HT1080 (cell line): ENCODE data around the gene EPB41L4B. TPM values are rescaled to one million over a fixed set of nuclear protein-coding genes. Genes with fewer than 3 reads are reported as not detected.
"Not testable (repeated sequence)": the region's sequence is repeated elsewhere in the genome, so short reads cannot be mapped to it uniquely, and the experiment has no call there.

ENCODE experiments used
- DNase-seq: peaks from one replicate; pipeline ENCODE4 v3.0.0-alpha.2; 2015; ENCODE audit warnings: low read depth
- total RNA-seq: library from RNA; depleted of rRNA; stranded (reverse); fragments of >200 nt; shearing (Covaris generic); gene quantifications from 2 replicates; pipeline ENCODE4 v1.2.3, GENCODE V29; 2014

Gene EPB41L4B
- total RNA-seq, 1 experiment from 2014 or later: 3.3 TPM

DNA sequence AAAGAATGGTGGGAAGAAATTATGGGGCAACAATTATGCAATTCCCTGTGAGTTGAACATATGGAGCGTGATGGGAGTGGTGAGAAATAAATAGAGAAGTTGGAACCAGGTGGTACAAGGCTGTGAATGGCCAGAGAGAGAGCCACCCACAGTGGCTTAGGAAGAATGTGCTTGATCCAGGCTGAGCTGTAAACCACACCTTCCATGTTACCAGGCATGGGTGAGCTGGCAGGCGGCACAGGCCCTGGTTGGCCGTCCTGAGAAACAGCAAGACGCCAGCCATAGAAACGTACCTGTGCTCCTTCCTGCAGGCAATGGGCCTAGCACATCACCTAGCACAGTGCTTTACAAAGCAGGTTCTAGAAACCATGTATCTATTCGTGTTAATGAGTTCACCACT lies 74.3 kb downstream of the EPB41L4B start:
- DNase-seq: no peak

GRCh38 chr9:109245310-109245897 lies 75.5 kb downstream of the EPB41L4B start:
- peak; percentile 47 for DNase-seq

DNA sequence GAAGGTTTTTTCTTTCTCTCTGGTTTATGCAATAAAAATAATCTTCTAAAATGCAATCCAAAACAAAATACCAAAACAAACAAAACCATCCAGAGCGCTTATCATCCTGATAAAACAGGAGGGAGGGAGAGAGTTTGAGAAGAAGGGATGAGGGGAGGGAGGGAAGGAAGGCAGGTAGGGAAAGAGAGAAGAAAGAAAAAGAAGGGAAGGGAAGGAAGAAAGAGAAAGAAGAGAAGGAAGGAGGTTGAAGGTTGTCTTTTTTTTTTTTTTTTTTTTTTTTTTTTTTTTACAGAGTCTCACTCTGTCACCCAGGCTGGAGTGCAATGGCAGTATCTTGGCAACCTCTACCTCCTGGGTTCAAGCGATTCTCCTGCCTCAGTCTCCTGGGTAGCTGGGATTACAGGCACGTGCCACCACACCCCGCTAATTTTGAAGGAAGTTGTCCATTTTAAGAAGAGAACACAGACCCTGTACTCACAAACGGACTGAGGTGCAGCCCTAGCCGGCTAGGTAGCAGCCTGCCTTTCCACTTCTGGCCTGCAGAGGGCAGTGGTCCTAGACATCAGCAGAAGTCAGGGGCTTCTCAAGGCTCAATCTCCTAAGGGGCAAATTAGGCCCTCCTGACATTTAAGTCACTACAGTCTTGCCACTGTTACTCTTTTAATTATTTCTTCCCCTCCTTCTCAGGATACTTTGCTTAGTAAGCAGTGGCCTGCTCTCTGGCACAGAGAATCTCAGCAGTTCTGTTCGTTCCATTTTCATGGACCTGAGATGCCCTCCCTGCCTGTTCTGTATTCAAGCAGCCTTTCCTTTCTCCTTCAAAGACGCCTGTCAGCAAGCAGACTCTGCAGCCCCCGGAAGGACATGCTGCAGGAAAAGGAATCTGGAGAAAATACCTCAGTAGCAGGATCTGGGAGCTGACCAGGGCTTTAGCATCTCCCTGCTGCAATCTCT lies 76.4 kb downstream of the EPB41L4B start:
- peak; percentile 60 for DNase-seq

GRCh38 chr9:109242741-109243140 lies 78.1 kb downstream of the EPB41L4B start:
- no peak for DNase-seq

DNA sequence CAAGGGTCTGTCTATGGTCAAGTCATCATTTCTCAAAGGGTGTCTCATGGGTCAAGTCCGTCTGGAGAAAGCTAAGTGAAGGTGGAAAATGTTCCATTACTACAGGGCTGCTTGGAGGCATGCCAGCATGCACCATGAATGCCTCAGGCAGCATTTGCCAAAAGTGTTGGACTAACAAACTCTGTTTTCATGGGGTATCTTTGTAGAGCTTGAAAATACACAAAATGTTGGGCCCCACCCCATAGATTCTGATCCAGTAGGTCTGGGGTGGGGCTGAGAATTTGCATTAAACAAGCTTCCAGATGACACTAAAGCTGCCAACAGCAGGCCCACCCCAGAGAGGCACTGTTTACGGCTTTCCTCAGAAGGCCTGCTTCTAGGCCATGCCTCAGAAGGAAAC lies 78.8 kb downstream of the EPB41L4B start:
- DNase-seq: no peak

- no peak for DNase-seq
Measured at GRCh38 chr9:109241207-109241606, 79.7 kb downstream of the EPB41L4B start.

- no peak for DNase-seq
Measured at GRCh38 chr9:109239240-109239639, 81.6 kb downstream of the EPB41L4B start.

- peak; percentile 51 for DNase-seq
Measured at GRCh38 chr9:109238655-109239054, 82.2 kb downstream of the EPB41L4B start.

DNA sequence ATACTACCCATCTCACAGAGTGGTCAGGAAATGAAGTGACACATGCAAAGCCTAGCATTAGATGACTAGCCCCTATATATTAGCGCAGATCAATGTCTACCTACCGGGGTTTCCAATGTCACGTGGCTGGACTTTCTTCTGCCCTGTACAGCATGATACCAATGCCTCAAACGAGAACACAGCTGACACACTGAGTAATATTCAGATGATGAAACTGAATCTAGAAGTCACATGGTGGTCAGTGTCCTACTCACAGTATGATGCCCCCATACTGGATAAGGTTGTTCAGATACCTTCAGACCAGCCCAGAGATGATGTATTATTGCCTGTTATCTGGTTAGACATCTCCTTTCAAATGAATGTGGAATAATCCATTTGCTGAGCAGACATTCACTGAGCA lies 82.7 kb downstream of the EPB41L4B start:
- DNase-seq: no peak

DNA sequence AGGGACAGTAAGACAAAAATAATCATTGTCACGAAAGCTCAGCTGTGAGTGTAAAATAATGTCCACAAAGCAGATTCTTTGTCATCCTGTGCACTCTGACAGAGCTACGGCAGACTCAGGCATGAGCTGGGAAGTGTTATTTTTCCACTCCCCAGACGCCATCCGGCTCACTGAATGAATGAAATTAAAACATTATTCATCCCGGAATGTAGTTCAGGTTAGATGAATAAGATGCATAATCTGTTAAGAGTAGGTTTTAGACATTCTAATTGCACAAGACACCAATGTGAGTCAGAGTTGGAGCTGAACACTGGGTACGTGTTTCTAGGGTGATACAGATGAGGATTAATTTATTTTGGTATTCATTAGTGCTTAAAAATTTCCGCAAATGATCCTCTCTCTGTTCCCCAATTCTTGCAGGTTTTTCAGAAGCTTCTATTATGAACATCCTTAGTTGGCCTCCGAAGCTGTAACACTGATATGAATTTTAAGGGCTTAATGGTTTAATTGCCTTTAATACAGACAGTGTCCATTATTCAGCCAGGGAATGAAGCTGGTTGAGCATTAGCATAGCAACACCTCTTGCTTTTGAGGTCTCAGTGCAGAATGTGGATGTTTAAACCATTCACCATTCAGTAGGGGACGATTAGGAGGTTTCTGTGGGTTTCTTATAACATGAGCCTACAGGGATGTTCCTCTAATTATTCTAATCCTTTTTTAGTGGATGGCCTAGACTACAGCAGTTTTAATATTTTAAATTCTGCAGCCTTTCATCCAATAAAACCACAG lies 88.2 kb downstream of the EPB41L4B start:
- peak; percentile 82 for DNase-seq

- DNase-seq: no peak
Measured at GRCh38 chr9:109231593-109231992, 89.3 kb downstream of the EPB41L4B start.

GRCh38 chr9:109230277-109230676 lies 90.6 kb downstream of the EPB41L4B start:
- DNase-seq: no peak

DNA sequence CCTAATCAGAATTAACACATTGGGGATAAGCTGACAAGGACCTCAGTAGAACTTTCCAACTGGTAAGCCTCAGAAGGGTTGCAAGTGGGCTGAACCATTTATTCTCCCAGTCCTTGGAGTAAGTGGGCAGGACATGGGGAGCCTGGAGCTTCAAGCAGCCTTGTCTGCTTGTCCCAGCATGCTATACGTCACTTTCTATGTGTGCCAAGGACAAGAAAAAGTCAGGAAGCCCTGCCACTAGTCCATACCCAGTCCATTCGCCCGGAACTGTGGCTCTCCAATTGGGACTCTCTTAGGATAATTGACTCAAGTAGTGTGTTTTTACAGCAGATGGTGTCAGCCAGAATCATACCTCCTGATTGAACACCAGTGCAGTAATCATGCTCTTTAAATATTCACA lies 91.2 kb downstream of the EPB41L4B start:
- no peak for DNase-seq

DNA sequence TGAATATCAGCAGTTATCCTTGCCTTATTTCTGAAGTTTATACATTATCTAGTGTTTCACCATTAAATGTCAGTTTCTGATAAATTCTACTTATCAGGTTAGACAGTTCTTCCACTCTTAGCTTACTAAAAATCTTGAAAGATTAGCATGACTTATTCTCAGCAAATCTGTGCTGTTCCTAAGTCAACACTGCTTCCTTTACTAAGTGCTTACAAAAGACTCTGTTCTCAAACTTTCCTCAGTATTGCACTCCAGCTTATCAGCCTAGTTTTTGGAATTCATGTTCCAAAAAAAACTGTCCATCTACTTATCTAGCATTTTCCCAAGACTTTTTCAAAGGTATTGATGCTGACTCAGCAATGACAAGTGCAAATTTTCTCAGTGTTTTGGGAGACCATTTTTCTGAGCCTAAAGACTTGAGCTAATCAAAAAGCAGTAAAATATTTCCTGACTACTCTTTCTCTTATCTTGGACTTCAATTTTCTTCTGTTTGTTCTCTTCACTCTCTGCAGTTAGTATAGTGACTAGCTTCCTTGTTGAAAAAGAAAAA lies 92.7 kb downstream of the EPB41L4B start:
- no peak for DNase-seq

GRCh38 chr9:109225629-109226028 lies 95.2 kb downstream of the EPB41L4B start:
- no peak for DNase-seq

DNA sequence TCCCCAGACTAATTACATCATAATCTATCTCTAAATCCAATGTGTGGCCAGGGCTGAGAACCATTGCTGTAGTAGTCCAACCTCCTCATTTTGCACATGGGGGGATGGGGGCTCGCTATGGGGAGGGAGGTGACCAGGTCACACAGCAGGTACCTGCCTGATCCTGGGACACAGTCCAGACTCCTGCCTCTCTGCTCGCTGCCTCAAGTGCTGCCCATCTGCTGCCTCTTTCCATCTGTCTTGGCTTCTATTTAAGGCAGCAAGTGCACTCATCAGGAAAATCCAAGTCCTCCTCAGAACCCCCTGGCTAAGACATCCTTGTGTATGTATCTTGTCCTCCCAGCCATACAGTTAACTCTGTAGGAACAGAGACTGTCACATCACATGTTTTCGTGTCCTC lies 96.1 kb downstream of the EPB41L4B start:
- no peak for DNase-seq

DNA sequence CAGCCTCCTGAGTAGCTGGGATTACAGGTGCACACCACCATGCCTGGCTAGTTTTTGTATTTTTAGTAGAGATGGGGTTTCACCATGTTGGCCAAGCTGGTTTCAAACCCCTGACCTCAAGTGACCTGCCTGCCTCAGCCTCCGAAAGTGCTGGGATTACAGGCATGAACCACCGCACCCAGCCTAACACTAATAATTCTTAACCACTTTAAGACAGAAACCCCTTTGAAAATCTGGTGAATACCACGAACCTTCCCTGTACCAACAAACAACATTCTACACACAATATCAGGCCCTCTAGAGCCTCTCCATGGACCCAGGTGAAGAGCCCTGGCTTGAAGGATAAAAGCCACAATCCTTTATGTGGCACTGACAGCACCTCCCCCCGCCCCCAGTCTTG lies 102.6 kb downstream of the EPB41L4B start:
- DNase-seq: not testable (repeated sequence)

DNA sequence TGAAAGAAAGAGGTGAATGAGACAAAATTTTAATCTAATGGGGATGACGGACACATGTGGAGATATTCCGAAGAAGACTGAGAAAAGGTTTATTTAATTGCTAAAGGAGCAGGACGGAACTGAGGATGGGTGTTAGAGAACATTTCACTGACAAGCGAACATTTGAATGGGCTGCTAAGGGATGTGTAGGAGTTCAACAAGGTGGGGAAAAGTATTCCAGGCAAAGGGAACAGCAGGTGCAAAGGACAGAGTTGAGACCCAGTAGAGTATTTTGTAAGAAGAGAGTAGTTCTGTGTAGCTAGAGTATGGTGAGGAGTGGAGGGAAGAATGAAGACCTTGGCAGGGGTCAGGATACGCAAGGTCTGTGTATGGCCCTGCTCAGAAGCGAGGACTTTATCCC lies 106.4 kb downstream of the EPB41L4B start:
- DNase-seq: no peak

GRCh38 chr9:109213285-109214121 lies 107.4 kb downstream of the EPB41L4B start:
- DNase-seq: no peak

- DNase-seq: no peak
Measured at GRCh38 chr9:109212768-109213167, 108.1 kb downstream of the EPB41L4B start.

- DNase-seq: no peak
Measured at GRCh38 chr9:109206670-109207069, 114.2 kb downstream of the EPB41L4B start.
